ENCODE data around the gene RAD51C. TPM values are rescaled to one million over a fixed set of nuclear protein-coding genes. Genes with fewer than 3 reads are reported as not detected.
A peak's percentile ranks its signal among the peaks of the same experiment; 100 is the strongest.
"Not testable (repeated sequence)": the region's sequence is repeated elsewhere in the genome, so short reads cannot be mapped to it uniquely, and the experiment has no call there.

Gene RAD51C
- total RNA-seq = 16.1 and 25.9 TPM in 2 replicates

DNA sequence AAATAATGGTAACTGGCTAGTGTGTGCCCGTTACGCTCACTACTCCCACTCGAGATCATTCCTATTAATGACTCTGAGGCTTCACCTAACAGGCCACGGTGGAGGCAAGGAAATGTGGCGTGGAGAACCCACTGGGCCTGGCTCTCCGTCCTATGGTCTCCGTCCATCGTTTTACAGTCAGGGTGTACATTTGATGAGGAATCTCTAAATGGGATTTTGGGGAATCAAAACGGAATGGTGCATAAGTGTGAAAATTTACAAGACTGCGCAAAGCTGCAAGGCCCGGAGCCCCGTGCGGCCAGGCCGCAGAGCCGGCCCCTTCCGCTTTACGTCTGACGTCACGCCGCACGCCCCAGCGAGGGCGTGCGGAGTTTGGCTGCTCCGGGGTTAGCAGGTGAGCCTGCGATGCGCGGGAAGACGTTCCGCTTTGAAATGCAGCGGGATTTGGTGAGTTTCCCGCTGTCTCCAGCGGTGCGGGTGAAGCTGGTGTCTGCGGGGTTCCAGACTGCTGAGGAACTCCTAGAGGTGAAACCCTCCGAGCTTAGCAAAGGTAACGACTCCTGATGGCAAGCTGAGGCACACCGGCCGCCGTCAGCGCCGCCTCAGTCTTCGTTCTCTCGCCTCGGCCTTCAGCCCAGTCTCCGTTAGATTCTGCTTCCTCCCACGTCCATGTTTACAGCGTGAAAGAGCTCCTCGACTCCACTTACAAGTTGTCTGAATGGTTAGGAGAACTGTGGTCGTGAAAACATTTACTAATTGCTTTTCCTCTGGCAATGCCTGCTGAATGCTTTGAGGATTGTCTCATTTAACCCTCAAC is at the start of gene RAD51C:
RAD51C (plus strand) TSS at position 364 of the 817 bp plus-strand sequence; CDS start at position 406, 42 bp downstream.
- DNase-seq (ENCODE audit: low read depth) = peak; percentile 80
- H3K4me3 ChIP-seq (ENCODE audit: low read depth, low read length) = peak within 1 kb of the TSS; percentile 75
- TF ChIP-seq, protein P1, sequence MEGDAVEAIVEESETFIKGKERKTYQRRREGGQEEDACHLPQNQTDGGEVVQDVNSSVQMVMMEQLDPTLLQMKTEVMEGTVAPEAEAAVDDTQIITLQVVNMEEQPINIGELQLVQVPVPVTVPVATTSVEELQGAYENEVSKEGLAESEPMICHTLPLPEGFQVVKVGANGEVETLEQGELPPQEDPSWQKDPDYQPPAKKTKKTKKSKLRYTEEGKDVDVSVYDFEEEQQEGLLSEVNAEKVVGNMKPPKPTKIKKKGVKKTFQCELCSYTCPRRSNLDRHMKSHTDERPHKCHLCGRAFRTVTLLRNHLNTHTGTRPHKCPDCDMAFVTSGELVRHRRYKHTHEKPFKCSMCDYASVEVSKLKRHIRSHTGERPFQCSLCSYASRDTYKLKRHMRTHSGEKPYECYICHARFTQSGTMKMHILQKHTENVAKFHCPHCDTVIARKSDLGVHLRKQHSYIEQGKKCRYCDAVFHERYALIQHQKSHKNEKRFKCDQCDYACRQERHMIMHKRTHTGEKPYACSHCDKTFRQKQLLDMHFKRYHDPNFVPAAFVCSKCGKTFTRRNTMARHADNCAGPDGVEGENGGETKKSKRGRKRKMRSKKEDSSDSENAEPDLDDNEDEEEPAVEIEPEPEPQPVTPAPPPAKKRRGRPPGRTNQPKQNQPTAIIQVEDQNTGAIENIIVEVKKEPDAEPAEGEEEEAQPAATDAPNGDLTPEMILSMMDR (IDR thresholded peaks at IDR 0.05; ENCODE audit: insufficient read depth, low read depth, low read length) = no peak

DNA sequence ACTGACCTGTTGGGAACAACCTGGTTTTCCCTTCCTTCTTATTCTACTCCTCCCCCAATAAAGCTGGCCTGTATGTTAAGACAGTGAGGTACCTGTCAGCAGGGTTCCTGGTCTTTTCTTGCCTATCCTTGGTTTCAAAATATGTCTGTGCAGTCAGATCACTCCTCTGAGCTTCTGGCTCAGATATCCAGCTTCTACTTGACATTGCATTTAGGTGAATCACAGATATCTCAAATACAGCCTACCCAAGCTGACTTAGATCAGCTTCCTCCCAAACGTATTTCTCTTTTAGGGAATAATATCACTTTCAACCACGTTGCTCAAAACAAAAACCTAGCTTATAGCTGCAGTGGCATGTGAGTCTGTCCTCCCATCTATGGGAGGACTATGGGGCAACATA is 49.3 kb upstream of the RAD51C start:
- H3K4me3 ChIP-seq (ENCODE audit: low read depth, low read length) = no peak overlapping the region
- TF ChIP-seq, protein P1 (IDR thresholded peaks at IDR 0.05; ENCODE audit: insufficient read depth, low read depth, low read length) = no peak
- peak; percentile 34 for DNase-seq (ENCODE audit: low read depth)

GRCh38 chr17:58648236-58648635 is 44.2 kb upstream of the RAD51C start:
- TF ChIP-seq, protein P1 (IDR thresholded peaks at IDR 0.05; ENCODE audit: insufficient read depth, low read depth, low read length) = no peak
- no peak for DNase-seq (ENCODE audit: low read depth)
- H3K4me3 ChIP-seq (ENCODE audit: low read depth, low read length) = no peak overlapping the region

GRCh38 chr17:58657962-58658803 is 34.2 kb upstream of the RAD51C start:
- not testable (repeated sequence) for DNase-seq (ENCODE audit: low read depth); H3K4me3 ChIP-seq (ENCODE audit: low read depth, low read length)

DNA sequence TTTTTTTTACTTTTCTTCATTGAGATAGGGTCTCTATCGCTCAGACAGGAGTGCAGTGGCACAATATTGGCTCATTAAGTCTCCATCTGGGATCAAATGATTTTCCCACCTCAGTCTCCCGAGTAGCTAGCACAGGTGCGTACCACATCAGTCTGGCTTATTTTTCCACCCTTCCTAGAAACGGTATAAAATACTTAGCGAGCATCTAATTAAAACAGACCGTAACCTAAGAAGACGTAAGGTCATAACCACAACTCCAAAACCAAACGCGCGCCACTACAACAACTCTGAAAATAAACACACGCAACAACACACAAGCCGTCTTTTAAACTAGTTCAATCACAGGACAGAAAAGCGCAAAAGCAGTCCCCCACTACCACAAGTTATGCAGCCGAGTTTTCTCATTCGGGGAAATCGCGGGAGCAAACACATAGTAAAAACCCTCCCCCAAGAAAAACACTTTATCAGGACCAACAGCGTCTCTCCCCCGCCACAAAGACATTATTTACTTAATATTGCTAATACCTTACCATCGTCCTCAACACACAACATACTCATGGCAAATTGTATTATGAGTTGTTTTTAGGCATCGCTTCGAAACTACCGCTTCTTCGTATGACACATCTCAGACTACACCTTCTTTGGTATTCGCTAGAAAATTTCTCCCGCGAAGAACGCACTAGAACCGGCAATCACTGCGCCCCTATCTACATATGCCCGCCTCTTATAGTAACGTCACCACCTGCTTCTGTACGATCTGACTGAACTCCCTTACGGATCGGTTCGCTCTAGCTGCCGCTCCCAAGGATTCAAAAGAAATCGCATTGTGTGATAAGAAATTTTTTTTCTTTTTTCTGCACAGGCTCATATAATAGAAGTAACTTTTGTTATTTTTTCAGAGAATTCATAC is 33.3 kb upstream of the RAD51C start:
- TF ChIP-seq, protein P1 (IDR thresholded peaks at IDR 0.05; ENCODE audit: insufficient read depth, low read depth, low read length) = no peak
- peak; percentile 98 for DNase-seq (ENCODE audit: low read depth)
- peak overlapping the region; percentile 54 for H3K4me3 ChIP-seq (ENCODE audit: low read depth, low read length)

GRCh38 chr17:58659714-58660084 is 32.7 kb upstream of the RAD51C start:
- H3K4me3 ChIP-seq (ENCODE audit: low read depth, low read length) = peak overlapping the region; percentile 54
- not testable (repeated sequence) for DNase-seq (ENCODE audit: low read depth)

DNA sequence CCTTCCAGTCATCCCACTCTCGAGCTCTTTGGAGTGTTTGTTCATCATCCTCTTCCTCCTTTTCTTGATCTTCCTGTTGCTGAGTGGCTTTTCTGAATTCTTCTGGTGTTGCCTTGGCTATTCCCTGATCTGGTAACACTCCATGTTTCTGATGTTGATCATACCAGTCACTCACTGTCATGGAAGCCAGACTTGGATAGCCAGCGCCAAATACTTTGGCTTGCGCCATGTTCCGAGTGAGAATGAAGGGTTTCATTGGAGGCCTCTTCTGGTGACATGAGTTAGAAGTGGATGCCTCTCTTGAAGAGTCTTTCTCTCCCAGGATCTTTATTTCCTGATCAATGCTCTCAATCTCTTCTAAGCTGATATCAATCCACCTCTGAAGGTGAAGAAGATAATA is 31.8 kb upstream of the RAD51C start:
- no peak for DNase-seq (ENCODE audit: low read depth)
- no peak overlapping the region for H3K4me3 ChIP-seq (ENCODE audit: low read depth, low read length)
- TF ChIP-seq, protein P1 (IDR thresholded peaks at IDR 0.05; ENCODE audit: insufficient read depth, low read depth, low read length) = no peak
